HT1080 (cell line): ENCODE results near the gene EFNB1. TPM values are rescaled to one million over a fixed set of nuclear protein-coding genes. Genes with fewer than 3 reads are reported as not detected.
A peak's percentile ranks its signal among the peaks of the same experiment; 100 is the strongest.

ENCODE experiments used
- DNase-seq: peaks from one replicate; pipeline ENCODE4 v3.0.0-alpha.2; 2015; ENCODE audit warnings: low read depth
- total RNA-seq: library from RNA; depleted of rRNA; stranded (reverse); fragments of >200 nt; shearing (Covaris generic); gene quantifications from 2 replicates; pipeline ENCODE4 v1.2.3, GENCODE V29; 2014

The EFNB1 gene
- total RNA-seq, 1 experiment from 2014 or later = 48.7 TPM

- no peak for DNase-seq
These were observed 1.6 kb upstream of the EFNB1 start for GRCh38 chrX:68827256-68827655.

- peak; percentile 73 for DNase-seq
These were observed 785 bp upstream of the EFNB1 start for GRCh38 chrX:68827848-68828624.

GRCh38 chrX:68829582-68830418, 979 bp downstream of the EFNB1 start:
- DNase-seq = no peak

- no peak for DNase-seq
These were observed 1.9 kb downstream of the EFNB1 start for GRCh38 chrX:68830419-68831404.

GRCh38 chrX:68831405-68832100, 2.7 kb downstream of the EFNB1 start:
- no peak for DNase-seq

GRCh38 chrX:68832101-68832416, 3.2 kb downstream of the EFNB1 start:
- peak; percentile 70 for DNase-seq

GRCh38 chrX:68832516-68833447, 4.0 kb downstream of the EFNB1 start:
- no peak for DNase-seq

- no peak for DNase-seq
These were observed 4.6 kb downstream of the EFNB1 start for GRCh38 chrX:68833448-68833805.

GRCh38 chrX:68833855-68834331, 5.1 kb downstream of the EFNB1 start:
- no peak for DNase-seq

GRCh38 chrX:68834371-68835103, 5.7 kb downstream of the EFNB1 start:
- DNase-seq = no peak

- no peak for DNase-seq
These were observed 6.3 kb downstream of the EFNB1 start for GRCh38 chrX:68835104-68835442.

GRCh38 chrX:68835468-68835867, 6.6 kb downstream of the EFNB1 start:
- DNase-seq = no peak

GRCh38 chrX:68837119-68837518, 8.3 kb downstream of the EFNB1 start:
- no peak for DNase-seq

- no peak for DNase-seq
These were observed 9.7 kb downstream of the EFNB1 start for GRCh38 chrX:68838571-68838910.

GRCh38 chrX:68839771-68840170, 10.9 kb downstream of the EFNB1 start:
- DNase-seq = no peak

GRCh38 chrX:68840256-68840655, 11.4 kb downstream of the EFNB1 start:
- no peak for DNase-seq

- DNase-seq = no peak
These were observed 12.6 kb downstream of the EFNB1 start for GRCh38 chrX:68841251-68842049.

GRCh38 chrX:68842351-68842750, 13.5 kb downstream of the EFNB1 start:
- DNase-seq = no peak
